ENCODE results near the gene RARRES2.
"Not testable (repeated sequence)": the region's sequence is repeated elsewhere in the genome, so short reads cannot be mapped to it uniquely, and the experiment has no call there.

The RARRES2 gene

DNA sequence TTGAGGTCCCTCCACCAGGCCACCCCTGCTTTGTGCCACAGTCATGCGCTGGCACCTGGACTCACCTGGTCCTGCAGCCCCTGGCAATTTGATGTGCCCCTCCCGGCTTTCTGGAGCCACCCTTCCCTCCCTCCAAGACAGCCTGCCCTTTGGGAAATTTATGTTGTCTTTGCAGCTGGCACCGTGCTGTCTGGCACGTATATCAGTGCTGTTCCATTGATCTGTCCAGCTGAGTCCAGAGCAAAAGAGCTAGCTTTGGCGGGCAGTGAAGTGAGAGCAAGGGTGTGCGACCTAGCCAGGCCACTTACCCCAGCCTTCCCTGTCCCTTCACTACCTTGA, 5.7 kb downstream of the RARRES2 start:
- DNase-seq: no peak

DNA sequence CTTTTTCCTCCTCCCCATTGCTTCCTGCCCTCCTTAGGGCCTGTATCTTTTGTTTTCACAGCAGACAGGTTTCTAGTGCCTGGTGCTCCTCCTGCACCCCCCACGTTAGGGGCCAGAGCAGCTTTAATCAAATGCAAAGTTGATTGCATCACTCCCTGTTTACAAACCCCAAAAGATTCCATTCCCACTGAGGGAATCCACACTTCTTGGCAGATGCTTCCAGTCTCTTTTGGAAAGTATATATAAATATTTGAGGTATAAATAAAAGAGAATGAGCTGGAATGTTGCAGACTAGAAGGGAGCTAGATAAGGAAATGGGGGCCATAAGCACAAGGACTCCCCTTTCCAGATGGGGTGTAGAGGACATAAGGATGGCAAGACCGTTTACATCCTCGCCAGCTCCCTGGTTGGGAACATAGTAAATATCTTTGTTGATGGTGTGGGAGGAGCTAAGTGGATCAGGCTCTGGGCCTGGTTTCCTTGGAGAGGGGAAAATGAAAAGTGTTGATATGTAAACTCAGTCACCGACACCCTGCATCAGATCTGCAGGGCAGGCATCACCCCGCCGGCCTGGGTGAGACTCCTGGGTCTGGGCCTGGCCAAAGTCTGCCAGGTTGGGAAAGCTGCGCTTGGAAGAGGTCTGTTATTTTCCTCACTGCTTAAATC, 6.2 kb downstream of the RARRES2 start:
- no peak for DNase-seq

DNA sequence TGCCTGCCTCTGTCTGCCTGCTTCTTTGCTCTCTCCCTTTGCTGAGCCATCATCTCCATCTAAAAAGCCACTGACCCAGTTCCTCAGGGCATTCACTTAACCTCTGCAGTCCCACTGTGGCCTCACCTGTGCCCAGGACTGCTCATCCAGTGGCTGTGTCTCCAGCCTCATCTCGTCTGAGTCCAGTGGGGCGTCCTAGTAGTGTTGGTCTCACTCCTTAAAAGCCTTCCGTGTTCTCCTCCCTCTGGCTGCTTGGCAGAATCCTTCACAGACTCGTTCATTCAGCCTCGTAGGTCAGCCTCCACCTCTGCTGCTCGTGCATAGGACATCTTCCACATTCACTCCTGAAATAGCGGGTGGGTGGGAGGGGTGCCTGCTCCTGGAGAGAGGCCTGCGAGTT, 7.3 kb downstream of the RARRES2 start:
- no peak for DNase-seq

DNA sequence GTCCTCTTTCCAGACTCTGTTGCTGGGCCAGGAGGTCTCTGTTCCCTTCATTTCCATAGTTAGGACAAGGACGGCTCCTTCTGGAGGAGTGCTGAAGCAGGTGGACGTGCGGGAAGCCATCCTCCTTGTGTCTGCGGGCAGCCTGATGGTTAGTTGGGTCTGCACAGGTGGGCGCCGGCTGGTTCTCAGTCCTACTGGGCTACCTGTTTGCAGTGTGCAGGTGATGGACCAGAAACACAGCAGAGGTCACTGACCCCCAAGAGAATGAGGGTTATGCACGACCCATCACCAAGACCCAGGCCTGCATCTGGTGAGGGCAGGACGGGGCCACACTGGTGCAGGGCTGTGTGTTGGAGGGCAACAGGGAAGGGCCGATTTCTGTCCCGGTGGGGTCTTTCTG, 7.8 kb downstream of the RARRES2 start:
- no peak for DNase-seq

DNA sequence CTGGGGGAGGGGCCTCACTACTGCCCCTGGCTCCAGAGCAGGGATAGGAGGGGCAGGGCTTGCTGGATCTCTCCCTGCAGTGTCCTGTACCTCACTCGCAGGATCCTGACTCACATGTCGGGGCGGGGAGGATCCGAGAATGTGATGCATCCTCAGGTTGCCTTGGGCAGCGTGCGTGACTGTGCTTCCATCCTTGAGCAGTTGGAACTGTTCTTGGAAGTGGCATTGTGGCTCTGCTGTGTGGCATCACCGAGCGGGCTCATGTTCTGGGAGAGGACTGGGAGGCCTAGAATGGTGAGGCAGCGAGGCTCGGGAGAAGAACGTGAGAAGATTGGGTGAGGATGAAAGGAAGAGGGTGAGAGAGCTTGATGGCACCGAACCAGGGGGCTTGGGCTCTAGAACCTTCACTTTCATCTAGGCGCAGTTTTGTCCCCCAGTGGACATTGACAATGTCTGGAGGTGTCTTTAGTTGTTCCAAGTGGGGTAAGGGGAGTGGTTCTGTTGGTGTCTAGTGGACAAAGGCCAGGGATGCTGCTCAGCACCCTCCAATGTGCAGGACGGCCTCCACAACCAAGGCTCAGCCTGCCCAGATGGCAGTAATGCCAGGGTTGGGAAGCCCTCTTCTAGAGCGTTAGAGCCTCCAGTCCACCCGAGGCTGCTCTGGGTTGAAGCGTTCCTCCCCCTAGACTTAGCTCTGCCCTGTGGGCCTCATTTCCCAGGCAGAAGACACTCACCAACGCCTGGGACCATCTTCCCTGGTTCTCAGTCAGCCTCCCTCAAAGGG, 8.4 kb downstream of the RARRES2 start:
- DNase-seq: no peak

DNA sequence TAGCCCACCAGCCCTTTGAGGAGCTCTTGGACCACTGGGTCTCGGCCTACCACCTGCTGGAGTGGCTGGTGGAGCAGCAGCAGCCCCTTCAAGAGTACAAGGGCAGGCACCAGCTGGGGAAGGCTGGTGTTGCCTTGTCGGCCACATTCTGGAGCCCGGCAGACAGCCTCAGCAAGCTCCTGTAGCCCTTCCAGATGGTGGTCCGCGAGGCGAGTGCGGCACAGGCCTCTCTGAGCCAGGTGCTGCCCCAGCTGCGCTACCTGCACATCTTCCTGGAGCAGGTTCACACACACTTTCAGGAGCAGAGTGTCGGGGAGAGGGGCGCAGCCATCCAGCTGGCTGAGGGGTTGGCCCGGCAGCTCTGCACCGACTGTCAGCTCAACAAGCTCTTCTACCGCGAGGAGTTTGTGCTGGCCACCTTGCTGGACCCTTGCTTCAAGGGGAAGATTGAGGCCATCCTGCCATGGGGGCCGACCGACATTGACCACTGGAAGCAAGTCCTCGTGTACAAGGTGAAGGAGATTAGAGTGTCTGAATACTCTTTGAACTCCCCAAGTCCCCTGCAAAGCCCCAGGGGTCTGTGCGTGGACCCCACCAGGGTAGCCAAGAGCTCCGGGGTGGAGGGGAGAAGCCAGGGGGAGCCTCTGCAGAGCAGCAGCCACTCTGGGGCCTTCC, 11.1 kb downstream of the RARRES2 start:
- no peak for DNase-seq

DNA sequence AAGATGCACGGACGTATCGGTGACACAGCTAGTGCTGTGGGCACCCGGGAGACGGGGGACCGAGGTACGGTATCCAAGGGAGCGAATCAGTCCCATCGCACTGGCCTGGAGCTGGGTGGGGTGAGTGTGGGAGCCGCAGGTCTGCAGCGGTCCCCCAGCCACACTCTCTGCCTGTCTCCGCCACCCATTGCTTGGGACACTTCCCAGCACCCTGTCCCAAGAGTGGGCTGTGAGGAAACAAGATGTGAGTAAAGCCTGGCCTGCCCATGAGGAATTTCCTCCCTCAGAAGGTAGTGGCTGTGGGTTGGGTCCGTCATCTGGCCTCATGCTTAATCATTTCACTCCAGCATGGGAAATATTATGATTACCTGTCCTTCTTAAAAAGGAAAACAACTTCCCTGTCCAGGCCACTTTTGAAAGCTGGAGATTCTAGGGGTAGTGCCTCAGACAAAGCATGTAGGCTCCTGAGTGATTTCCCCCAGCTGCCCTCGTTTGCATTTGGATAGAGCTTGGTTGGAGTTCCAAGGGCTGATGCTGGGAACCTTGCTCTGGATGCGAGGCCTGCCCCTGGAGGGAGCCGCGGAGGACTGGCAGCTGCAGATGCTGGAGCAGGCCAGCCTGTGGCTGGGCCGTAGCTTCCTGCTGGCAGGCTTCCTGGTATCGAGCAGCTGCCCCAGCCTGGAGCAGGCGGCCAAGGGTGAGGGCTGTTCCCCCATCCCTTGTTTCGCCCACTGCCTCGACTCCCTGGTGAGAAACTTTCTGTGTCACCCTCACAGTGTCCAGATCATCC, 11.9 kb downstream of the RARRES2 start:
- no peak for DNase-seq

DNA sequence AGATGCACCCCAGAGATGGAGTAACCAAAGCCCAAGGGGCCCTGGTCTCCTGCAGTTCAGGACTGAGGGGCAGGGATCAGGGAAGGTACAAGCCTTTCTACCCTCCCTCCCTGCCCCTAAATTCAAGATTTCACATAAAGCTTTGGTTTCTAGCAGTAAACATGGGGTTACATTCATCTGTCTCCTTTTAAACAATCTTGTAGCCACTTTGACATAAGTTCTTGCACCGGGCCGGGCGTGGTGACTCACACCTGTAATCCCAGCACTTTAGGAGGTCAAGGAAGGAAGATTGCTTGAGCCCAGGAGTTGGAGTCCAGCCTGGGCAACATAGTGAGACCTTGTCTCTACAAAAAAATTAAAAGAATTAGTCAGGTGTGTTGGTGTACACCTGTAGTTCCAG, 14.1 kb downstream of the RARRES2 start:
- DNase-seq: no peak

DNA sequence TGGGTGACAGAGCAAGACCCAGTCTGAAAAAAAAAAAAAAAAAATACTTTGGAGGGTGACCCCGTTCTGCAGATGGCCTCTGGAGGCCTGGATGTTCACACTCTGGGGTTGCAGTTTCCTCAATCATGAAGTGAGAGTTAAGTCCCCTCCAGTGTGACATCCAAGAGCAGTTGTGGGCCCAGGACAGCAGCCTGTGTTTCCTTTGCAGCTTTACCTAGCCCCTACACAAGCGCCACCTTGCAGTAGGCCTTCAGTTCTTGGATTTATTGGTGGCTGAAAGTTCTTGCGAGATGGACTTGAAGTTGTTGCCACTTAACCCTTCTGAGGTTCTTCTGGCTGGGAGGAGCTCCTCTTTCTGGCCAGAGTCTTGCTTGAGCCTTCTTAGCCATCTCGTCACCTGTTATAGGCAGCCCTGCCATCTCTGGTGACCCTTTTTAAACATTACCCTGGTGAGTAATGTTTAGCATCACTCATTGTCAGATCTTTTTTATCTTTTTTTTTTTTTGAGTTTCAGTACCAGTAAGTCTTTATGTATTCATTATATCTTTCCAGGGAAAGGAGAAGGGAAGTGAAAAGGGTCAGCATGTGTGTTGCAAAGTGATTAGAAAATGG, 14.7 kb downstream of the RARRES2 start:
- no peak for DNase-seq

DNA sequence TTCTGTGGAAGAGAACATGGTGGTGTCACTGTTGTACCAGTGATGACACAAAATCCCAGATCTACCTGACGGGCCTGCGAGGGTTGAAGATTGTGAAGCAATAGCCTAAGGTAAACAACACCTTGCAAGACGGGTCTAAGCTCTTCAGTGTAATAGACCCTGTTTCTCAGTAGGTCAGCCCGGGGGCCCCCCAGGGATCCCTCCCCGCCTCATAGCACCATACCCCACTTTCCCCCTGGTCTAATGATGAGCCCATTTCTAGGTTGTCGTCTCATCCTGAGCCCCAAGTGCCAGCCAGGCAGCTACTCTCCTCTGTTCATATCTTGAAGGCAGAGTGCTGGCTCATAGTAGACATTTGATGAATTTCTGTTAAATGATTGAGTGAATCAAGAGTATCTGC, 15.5 kb downstream of the RARRES2 start:
- DNase-seq: no peak

DNA sequence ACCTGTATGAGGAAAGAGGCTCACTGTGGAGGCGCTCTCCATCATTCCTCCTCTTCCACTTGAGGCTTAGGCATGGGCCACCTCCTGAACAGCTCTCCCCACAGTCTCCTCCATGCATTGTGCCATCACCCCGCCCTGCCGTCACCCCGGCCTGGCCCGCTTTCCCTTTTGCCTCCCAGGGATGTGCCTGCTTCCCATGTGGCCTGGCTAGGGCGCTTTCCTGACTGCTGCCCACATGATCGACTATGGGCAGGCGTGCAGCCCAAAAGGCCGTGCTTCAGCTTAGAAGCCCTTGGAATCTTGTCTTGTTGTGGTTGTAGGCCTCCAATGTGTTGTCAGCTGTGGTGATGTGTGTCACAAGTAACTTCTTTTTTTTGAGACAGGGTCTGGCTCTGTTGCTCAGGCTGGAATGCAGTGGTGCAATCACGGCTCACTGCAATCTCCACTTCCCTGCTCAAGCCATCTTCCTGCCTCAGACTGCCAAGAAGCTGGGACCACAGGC, 16.3 kb downstream of the RARRES2 start:
- DNase-seq: no peak

DNA sequence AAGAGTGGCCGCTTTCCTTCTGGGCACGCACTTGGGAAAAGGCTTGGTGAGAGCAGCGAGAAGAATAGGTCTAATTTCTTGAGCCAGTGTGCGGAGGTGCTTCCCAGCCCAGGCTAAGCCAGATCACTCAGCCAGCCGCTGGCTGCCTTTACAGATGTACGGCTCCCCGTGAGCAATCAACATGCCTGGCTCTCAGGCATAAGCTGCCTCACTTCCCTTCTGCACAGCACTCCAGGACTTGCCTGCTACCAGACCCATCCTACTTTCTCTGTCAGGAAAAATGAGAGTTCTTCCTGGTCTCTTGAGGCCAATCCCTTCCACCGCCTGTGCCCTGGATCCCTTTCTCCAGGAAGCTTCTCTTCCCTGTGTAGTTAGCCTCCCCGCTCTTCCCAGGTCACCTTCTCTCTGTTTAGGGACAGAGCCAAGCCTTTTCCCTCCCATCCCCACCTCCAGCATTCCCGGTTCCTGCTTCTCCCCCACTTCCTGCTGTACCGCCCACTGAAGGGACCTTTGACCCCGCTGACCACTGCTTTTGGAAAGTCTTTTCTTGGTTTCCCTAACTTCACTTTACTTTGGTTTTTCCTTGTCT, 17.0 kb downstream of the RARRES2 start:
- DNase-seq: no peak

DNA sequence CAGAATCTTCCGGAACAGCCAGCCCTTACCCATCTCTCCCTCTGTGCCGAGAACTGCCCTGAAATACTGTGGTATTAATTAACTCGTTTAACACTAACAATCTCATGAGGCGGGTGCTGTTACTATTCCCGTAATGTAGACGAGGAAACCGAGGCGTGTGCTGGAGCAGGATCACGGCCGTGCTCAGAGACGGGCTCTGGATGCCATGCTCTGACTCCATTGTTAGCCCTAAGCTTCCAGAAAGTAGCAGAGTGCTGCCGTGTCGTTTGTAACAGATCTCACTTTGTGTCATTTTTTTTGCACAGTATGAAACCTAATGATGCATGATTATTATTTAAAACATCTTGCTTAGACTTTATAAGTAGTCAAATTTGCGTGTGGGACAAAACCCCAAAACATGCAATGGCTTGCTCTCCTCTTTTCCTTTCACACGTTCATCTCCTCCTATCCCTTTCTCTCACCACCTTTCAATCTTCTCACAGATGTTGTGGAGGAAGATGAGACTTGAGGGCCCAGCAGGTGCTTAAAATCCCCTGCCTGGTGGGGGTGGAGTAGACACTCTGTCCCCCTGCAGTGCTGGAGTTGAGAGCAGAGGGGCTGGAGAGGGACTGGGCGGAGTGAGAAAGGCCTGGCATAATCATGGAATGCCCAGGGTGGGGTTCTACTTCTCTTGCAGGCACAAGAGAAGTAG, 17.6 kb downstream of the RARRES2 start:
- DNase-seq: no peak

DNA sequence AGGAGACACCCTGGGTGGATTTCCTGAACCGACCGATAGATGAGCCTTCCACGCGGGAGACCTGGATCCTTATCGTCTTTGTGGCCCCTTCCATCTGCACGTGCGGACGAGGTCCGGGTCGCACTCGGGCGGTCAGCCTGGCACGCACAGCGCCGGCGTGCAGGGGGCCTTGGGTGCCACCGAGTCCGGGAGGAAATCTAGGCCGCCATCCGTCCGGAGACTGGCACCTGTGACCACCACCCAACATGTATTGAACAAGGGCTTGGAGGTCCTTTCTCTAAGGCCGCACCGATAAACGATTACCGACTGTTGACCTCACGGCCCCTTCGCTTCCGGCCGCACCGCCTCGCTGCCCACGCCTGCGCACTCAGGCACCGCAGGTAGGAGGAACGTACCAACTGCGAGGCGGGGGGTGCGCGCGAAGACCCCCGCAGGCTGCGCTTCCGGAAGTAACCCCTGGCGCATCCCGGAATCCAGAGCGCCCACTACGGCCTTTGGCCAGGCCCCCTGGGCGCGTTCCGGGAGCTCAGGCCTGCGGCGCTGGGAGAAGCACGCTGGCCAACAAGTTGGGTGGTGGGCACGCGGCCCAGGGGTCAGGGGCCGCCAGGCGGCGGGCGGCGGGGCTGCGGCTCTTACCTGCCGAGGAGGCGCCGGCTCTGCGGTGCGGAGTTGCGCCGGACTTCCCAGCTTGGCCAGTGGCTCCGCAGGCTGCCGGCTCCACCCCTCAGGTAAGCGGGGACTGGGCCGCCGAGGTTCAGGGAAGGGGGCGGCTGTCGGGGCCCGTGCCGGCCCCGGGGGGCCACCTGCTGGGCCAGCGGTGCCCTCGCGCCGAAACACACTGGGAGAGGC, 18.4 kb downstream of the RARRES2 start, which contains the start of the genes ACTR3C and LRRC61:
ACTR3C (minus strand) TSS at position 713 of the 849 bp plus-strand sequence. CDS start 28,249 bp downstream, outside the sequence.
LRRC61 (plus strand) TSS at position 523 of the 849 bp plus-strand sequence. CDS start 13,507 bp downstream, outside the sequence.
- DNase-seq: peak; percentile 87

DNA sequence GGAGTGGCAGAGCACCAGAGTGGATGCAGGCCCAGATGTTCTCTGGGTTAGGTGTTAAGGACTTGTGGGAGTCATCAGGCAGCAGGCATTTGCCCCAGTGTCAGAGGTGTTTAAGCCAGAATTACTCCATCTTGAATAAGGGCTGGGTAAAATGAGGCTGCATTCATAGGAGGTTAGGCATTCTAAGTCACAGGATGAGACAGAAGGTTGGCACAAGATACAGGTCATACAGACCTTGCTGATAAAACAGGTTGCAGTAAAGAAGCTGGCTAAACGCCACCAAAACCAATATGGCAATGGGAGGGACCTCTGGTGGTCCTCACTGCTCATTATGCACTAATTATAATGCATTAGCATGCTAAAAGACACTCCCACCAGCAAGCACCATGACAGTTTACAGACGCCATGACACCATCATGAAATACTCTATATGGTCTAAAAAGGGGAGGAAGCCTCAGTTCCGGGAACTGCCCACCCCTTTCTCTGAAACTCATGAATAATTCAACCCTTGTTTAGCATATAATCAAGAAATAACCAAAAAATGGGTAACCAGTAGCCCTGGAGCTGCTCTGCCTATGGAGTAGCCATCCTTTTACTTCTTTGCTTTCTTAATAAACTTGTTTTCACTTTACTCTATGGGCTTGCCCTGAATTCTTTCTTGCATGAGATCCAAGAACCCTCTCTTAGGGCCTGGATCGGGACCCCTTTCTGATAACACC, 19.2 kb downstream of the RARRES2 start:
- DNase-seq: peak; percentile 9

DNA sequence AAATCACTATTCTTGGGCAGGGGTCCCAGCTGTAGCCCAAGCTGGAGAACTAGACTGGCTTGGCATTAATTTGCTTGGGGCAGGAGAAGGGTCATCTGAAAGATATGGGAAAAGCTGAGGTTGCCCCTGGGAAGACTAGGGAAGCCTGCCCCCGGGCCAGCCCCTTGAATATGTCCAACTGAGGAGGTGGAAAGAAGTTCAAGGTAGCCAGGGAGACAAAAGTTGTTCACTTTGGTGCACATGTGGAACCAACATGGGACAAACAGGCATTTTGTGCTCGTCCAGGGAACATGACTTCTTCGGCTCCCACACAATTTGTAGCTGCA, 19.7 kb downstream of the RARRES2 start:
- DNase-seq: no peak

DNA sequence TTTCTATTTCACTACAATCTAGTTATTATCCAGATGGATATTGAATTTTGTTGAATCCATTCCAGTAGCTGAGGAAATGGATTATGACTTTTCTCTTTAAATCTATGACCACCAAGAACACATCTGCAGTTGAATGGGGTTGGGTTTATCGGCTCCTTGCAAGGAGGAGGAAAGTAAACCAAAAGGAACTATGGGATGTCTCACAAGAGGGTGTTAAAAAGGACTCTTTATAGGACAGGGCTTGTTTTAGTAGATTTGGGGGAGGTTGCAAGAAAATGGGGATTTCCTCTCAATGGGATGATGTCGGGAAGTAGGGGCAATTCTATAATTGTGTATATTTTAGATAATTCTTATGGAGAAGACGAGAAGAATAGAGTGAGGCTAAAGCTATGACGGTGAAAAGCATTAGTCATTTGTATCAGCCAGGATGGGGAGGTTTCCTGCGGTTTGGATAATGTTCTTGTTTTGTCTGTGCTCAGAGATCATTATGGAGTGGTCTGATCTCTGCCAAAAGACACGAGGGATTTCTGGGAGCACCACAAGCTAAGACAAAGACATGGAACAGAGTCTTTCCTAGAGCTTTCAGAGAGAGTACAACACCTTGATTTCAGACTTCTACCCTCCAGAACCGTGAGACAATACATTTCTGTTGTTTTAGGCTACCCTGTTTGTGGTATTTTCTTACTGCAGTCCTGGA, 23.5 kb downstream of the RARRES2 start:
- no peak for DNase-seq

DNA sequence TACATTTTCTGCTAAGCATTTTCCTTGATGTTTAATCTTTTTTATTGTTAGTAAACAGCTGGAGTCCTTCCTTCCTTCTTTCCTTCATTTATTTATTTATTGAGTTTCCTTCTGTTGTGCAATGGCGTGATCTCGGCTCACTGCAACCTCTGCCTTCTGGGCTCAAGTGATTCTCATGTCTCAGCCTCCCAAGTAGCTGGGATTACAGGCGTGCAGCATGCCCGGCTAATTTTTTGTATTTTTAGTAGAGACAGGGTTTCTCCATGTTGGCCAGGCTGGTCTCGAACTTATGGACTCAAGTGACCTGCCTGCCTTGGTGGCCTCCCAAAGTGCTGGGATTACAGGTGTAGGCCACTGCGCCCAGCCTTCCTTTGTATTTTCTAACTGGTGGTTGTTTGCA, 24.4 kb downstream of the RARRES2 start:
- not testable (repeated sequence) for DNase-seq

DNA sequence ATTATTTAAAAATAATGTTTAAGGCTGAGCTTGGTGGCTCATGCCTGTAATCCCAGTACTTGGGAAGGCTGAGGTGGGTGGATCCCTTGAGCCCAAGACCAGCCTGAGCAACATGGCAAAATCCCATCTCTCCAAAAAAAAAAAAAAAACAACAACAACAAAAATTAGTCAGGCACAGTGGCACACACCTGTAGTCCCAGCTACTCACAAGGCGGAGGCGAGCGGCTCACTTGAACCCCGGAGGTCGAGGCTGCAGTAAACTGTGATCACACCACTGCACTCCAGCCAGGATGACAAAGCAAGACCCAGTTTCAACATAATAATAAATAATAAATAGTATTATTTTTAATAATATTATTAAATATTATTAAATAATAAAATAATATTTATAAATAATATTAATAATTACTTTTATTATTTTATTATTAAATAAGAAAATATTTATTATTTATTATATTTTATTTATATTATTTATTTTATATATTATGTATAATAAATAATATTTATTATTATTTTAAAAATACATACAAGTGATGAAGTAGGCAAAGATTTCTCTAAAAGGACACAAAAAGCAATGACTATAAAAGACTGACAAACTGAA, 26.7 kb downstream of the RARRES2 start:
- no peak for DNase-seq

Measured in NCI-H1105 treated with DMSO at 0.1 percent for 48 hours (cell line).